BLaER1 treated with 17β-estradiol and CSF1 and Interleukin-3, amounts not matched to agents 10 nM and 100 nM (cell line): Measurements from ENCODE around the gene NOS1AP.
A peak's percentile ranks its signal among the peaks of the same experiment; 100 is the strongest.

Experiments used
- H3K27ac ChIP-seq, 11 experiments: shearing (Covaris generic); formaldehyde crosslinking; 2 replicates each; pipeline ENCODE4 v1.8.1; 2022
- H3K27me3 ChIP-seq, 11 experiments: shearing (Covaris generic); formaldehyde crosslinking; 2 replicates each; pipeline ENCODE4 v1.8.1; 2022
- H3K36me3 ChIP-seq, 11 experiments: shearing (Covaris generic); formaldehyde crosslinking; 2 replicates each; pipeline ENCODE4 v1.8.1; 2022
- H3K4me1 ChIP-seq, 10 experiments: shearing (Covaris generic); formaldehyde crosslinking; 2 replicates each; pipeline ENCODE4 v1.8.1; 2022
- H3K4me2 ChIP-seq, 11 experiments: shearing (Covaris generic); formaldehyde crosslinking; 2 replicates each; pipeline ENCODE4 v1.8.1; 2022
- H3K4me3 ChIP-seq, 10 experiments: shearing (Covaris generic); formaldehyde crosslinking; 2 replicates each; pipeline ENCODE4 v1.8.1; 2022
- H3K9ac ChIP-seq, 11 experiments: shearing (Covaris generic); formaldehyde crosslinking; 2 replicates each; pipeline ENCODE4 v1.8.1; 2022
- H3K9me3 ChIP-seq, 11 experiments: shearing (Covaris generic); formaldehyde crosslinking; replicated peaks in 1 of 11; 2 replicates each; pipeline ENCODE4 v1.8.1; 2022
- H4K20me1 ChIP-seq, 11 experiments: shearing (Covaris generic); formaldehyde crosslinking; 2 replicates each; pipeline ENCODE4 v1.8.1; 2022
- Cebpa-rat ChIP-seq, 11 experiments: shearing (Covaris generic); IDR thresholded peaks; 2 replicates each; pipeline ENCODE4 v1.8.1; 2022

The NOS1AP gene

GRCh38 chr1:162139211-162139610, 69.7 kb downstream of the NOS1AP start:
- Histone ChIP-seq H3K36me3 (no peaks in the 10 kb centered on the region), H3K27ac (peak overlapping the region in 6 of 11 experiments; percentile 14 to 72 (median 61); a peak in 5 of 22 replicates), H3K4me1 (peaks cover 7 to 48% (median 32%) of the 10 kb centered on the region in 10 experiments; a peak in 19 of 20 replicates), H3K9me3 (0 out of 22 replicates have a peak, but pooled peaks cover 0 to 4% (median 0%) of the 10 kb centered on the region in 11 experiments), H3K27me3 (peaks cover 0 to 4% (median 0%) of the 10 kb centered on the region in 11 experiments; a peak in 2 of 22 replicates), H3K9ac (no peak overlapping the region), H3K4me2 (peak overlapping the region in 10 of 11 experiments; percentile 12 to 78 (median 68); a peak in 16 of 22 replicates), H4K20me1 (no peaks in the 10 kb centered on the region), H3K4me3 (no peak overlapping the region)
- TF ChIP-seq Cebpa-rat (IDR thresholded peaks at IDR 0.05), result no peak

- Histone ChIP-seq H3K4me2 (peak overlapping the region in 7 of 11 experiments; percentile 1 to 45 (median 15); a peak in 9 of 22 replicates), H3K4me3 (no peak overlapping the region), H3K9ac (no peak overlapping the region), H3K4me1 (peaks cover 19 to 65% (median 46%) of the 10 kb centered on the region in 10 experiments), H3K27ac (no peak overlapping the region; a peak in 1 of 22 replicates), H4K20me1 (no peaks in the 10 kb centered on the region), H3K27me3 (peaks cover 0 to 4% (median 0%) of the 10 kb centered on the region in 11 experiments; a peak in 2 of 22 replicates), H3K36me3 (no peaks in the 10 kb centered on the region), H3K9me3 (0 out of 22 replicates have a peak, but pooled peaks cover 0 to 4% (median 0%) of the 10 kb centered on the region in 11 experiments)
- no peak for TF ChIP-seq Cebpa-rat (IDR thresholded peaks at IDR 0.05)
Observed at GRCh38 chr1:162141281-162142054, 72.0 kb downstream of the NOS1AP start.

- Histone ChIP-seq H3K4me1 (peaks cover 29 to 68% (median 43%) of the 10 kb centered on the region in 10 experiments), H3K27ac (peak overlapping the region in 1 of 11 experiments; percentile 19; a peak in 2 of 22 replicates), H3K36me3 (no peaks in the 10 kb centered on the region), H3K27me3 (peaks cover 0 to 4% (median 0%) of the 10 kb centered on the region in 11 experiments; a peak in 1 of 22 replicates), H4K20me1 (no peaks in the 10 kb centered on the region), H3K9me3 (0 out of 22 replicates have a peak, but pooled peaks cover 0 to 4% (median 0%) of the 10 kb centered on the region in 11 experiments), H3K4me3 (no peak overlapping the region), H3K4me2 (peak overlapping the region in 8 of 11 experiments; percentile 20 to 54 (median 34); a peak in 13 of 22 replicates), H3K9ac (no peak overlapping the region)
- no peak for TF ChIP-seq Cebpa-rat (IDR thresholded peaks at IDR 0.05)
Observed at GRCh38 chr1:162142968-162143367, 73.5 kb downstream of the NOS1AP start.

GRCh38 chr1:162144268-162144667, 74.8 kb downstream of the NOS1AP start:
- H3K4me2 ChIP-seq, result peak overlapping the region in 2 of 11 experiments; percentile 19 to 33; a peak in 3 of 22 replicates
- no peak overlapping the region for H3K9ac ChIP-seq
- TF ChIP-seq Cebpa-rat (IDR thresholded peaks at IDR 0.05), result no peak
- peaks cover 20 to 65% (median 37%) of the 10 kb centered on the region in 10 experiments for H3K4me1 ChIP-seq
- peaks cover 0 to 4% (median 0%) of the 10 kb centered on the region in 11 experiments; a peak in 1 of 22 replicates for H3K27me3 ChIP-seq
- no peak overlapping the region for H3K4me3 ChIP-seq
- H3K9me3 ChIP-seq, result 0 out of 22 replicates have a peak, but pooled peaks cover 0 to 4% (median 0%) of the 10 kb centered on the region in 11 experiments
- peak overlapping the region in 2 of 11 experiments; percentile 13 to 29; a peak in 3 of 22 replicates for H3K27ac ChIP-seq
- H3K36me3 ChIP-seq, result no peaks in the 10 kb centered on the region
- H4K20me1 ChIP-seq, result no peaks in the 10 kb centered on the region

- no peak for TF ChIP-seq Cebpa-rat (IDR thresholded peaks at IDR 0.05)
- Histone ChIP-seq H3K4me3 (no peak overlapping the region), H3K36me3 (no peaks in the 10 kb centered on the region), H3K27me3 (peaks cover 0 to 4% (median 0%) of the 10 kb centered on the region in 11 experiments; a peak in 1 of 22 replicates), H4K20me1 (no peaks in the 10 kb centered on the region), H3K4me1 (peaks cover 20 to 66% (median 37%) of the 10 kb centered on the region in 10 experiments), H3K27ac (peak overlapping the region in 2 of 11 experiments; percentile 13 to 29; a peak in 5 of 22 replicates), H3K9ac (no peak overlapping the region), H3K9me3 (0 out of 22 replicates have a peak, but pooled peaks cover 0 to 4% (median 0%) of the 10 kb centered on the region in 11 experiments), H3K4me2 (peak overlapping the region in 3 of 11 experiments; percentile 13 to 33 (median 19); a peak in 7 of 22 replicates)
Observed at GRCh38 chr1:162144853-162145252, 75.4 kb downstream of the NOS1AP start.

GRCh38 chr1:162145280-162145965, 75.9 kb downstream of the NOS1AP start:
- H4K20me1 ChIP-seq, result no peaks in the 10 kb centered on the region
- no peak for TF ChIP-seq Cebpa-rat (IDR thresholded peaks at IDR 0.05)
- no peaks in the 10 kb centered on the region for H3K36me3 ChIP-seq
- peaks cover 0 to 4% (median 0%) of the 10 kb centered on the region in 11 experiments; a peak in 1 of 22 replicates for H3K27me3 ChIP-seq
- peak overlapping the region in 9 of 11 experiments; percentile 35 to 66 (median 55); a peak in 17 of 22 replicates for H3K4me2 ChIP-seq
- H3K4me1 ChIP-seq, result peaks cover 20 to 66% (median 37%) of the 10 kb centered on the region in 10 experiments
- no peak overlapping the region for H3K4me3 ChIP-seq
- H3K27ac ChIP-seq, result peak overlapping the region in 8 of 11 experiments; percentile 4 to 66 (median 44); a peak in 10 of 22 replicates
- H3K9ac ChIP-seq, result peak overlapping the region in 7 of 11 experiments; percentile 9 to 55 (median 32); a peak in 5 of 22 replicates
- peaks cover 0 to 7% (median 4%) of the 10 kb centered on the region in 11 experiments; a peak in 6 of 22 replicates for H3K9me3 ChIP-seq

GRCh38 chr1:162145966-162146696, 76.6 kb downstream of the NOS1AP start:
- no peaks in the 10 kb centered on the region for H4K20me1 ChIP-seq
- no peak for TF ChIP-seq Cebpa-rat (IDR thresholded peaks at IDR 0.05)
- H3K27me3 ChIP-seq, result peaks cover 0 to 4% (median 0%) of the 10 kb centered on the region in 11 experiments; a peak in 1 of 22 replicates
- H3K9me3 ChIP-seq, result peaks cover 0 to 9% (median 4%) of the 10 kb centered on the region in 11 experiments; a peak in 6 of 22 replicates
- peaks cover 20 to 70% (median 37%) of the 10 kb centered on the region in 10 experiments for H3K4me1 ChIP-seq
- no peaks in the 10 kb centered on the region for H3K36me3 ChIP-seq
- peak overlapping the region; percentile 35 to 66 (median 55) for H3K4me2 ChIP-seq
- H3K9ac ChIP-seq, result peak overlapping the region in 7 of 11 experiments; percentile 9 to 55 (median 32); a peak in 9 of 22 replicates
- H3K27ac ChIP-seq, result peak overlapping the region in 8 of 11 experiments; percentile 4 to 66 (median 44); a peak in 11 of 22 replicates
- no peak overlapping the region for H3K4me3 ChIP-seq
